Measurements from ENCODE around the gene SFMBT2.

- TF ChIP-seq YY1 (IDR thresholded peaks at IDR 0.05; ENCODE audit: insufficient read depth, insufficient read length) (no peak), SUZ12 (IDR thresholded peaks at IDR 0.05; ENCODE audit: extremely low read depth, insufficient read depth, insufficient read length) (no peak)
Measured at GRCh38 chr10:7354330-7355047, 56.3 kb downstream of the SFMBT2 start.

Measured in NT2/D1 (cell line).